Measurements from ENCODE around the gene TUBA3E.
"Not testable (repeated sequence)": the region's sequence is repeated elsewhere in the genome, so short reads cannot be mapped to it uniquely, and the experiment has no call there.

Gene TUBA3E

DNA sequence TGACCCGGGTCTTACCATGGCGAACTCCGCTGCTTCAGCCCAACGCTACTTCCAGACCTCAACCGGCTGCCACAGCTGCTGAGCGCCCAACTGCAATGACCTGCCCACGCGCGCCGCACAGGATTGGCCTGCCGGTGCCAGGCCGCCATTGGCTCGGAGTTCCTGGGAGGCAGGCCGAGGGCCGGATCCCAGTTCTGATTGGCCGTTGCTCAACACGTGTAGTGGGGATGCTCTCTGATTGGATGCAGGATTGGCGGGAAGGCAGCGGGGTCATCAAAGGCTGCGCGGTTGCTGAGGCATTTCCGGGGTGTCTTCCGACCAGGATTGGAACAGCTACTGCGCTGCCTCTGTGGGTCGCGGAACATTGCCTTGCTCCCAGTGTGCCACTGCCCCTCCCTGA, at the start of gene TUBA3E:
Gene TUBA3E (minus strand): TSS at position 97 of the 400 bp plus-strand sequence. CDS start 79 bp downstream, at position 18.
- no peak for DNase-seq (ENCODE audit: low read depth, low spot score)

DNA sequence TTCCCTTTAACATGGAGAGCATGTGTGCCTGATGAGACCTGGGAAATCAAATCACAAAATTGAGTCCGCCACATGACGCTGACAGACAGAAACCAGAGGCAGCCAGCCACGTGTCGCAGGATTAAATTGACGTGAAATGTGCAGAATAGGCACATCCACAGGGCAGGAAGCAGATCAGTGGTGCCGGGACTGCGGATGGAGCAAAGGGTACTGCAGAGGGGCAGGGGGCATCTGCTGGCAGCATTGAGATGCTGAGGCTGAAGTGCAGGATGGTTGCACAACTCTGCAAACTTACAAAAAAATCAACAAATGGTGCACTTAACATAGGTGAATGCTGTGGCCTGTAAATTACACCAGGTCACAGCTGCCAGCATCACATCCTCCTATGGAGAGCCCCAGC, 48.2 kb upstream of the TUBA3E start:
- DNase-seq (ENCODE audit: low read depth, low spot score): no peak

DNA sequence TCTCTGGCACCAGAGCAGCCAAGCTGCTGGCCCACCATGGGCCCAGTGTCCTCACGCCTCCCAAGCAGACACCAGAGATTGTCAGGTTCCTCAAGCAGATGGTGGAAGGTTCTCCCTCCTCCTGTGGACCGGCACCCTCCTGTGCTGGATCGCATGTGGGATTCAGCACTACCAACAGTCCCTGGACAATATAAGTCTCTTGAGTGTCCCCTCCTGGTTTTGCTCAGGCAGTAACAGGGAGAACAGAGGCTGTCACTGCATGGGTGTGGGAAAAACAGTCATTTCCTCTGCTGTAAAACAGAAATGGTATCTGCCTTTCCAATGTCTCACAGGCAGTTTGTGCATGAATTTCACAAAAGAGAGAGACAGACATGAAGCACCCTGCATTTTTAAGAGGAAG, 47.7 kb upstream of the TUBA3E start:
- no peak for DNase-seq (ENCODE audit: low read depth, low spot score)

DNA sequence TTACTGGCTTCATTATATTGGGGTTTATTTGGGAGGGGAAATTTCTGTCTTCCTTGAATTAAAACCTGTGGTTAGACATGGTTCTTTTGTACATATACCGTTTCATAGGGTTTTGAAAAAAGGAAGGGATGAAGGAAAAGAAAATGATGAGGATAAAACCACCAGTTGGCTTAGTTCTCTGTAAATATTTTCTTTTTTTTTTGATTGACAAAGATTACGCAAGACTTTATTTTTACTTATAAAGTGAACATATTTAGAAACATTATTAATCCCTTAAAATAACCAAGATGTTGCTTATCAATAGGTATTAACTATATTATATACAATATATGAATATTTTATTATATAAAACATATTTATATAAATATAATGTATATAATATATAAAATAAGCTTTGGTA, 45.1 kb upstream of the TUBA3E start:
- no peak for DNase-seq (ENCODE audit: low read depth, low spot score)

DNA sequence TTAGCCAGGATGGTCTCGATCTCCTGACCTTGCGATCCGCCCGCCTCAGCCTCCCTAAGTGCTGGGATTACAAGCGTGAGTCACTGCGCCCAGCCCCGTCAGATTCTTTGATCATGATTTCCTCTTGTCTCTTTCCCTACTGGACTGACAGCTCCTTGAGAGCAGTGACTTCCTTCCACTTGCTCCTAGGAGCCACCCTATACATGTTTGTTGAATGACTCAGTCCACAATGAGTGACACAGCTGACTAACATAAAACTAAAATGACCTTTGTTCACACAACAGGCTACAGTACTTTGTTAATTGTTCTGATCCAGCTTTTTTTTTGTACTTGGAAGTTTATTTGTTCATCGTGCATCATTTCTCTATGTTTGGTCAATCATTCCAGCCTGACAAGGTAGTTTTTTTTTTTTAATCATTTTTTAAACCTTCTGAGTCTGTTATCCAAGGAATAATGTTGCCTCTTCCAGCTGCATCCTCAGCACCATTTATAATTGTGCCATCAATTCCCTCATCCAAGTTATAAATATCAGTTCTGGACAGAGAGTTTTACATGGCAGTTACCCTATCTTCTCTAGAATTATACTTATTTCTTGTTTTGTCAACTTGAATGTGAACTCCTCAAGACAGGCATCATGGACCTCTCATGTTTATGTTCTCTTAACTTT, 42.9 kb upstream of the TUBA3E start:
- DNase-seq (ENCODE audit: low read depth, low spot score): no peak

DNA sequence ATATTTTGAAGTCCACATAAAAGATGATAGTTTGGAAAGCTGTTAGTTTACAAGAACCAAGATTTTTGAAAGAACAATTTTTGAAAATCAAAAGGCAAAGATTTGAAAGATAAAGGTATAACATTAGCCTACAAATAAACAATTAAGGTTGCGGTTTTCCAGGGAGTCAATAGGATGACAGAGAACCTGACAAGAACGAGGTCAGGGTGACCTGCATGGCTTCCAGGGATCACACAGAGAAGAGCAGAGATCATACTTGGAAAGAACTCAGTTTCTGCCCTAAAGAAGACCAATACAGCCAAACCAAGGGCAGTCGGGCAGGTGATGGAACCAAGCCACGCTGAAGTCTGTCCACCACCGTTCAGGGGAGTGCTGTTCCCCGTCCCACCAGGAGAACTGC, 41.3 kb upstream of the TUBA3E start:
- DNase-seq (ENCODE audit: low read depth, low spot score): not testable (repeated sequence)

DNA sequence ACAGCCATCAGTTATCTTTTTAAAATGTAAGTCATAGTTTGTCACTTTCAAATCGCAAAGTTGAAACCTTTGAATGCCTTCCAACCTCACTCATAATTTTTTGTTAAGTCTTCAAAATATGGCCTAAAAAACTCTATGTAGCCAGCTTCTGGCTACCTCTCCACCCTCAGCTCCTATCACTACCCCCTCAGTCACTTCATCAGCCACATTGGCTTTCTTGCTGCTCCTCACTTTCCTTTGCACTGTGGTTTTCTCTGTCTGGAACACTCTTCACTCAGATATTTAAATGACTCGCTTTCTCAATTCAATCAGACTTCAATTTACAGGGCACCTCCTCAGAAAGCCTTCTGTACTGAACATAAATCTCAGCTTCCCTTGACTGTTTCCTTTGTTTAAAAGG, 34.8 kb upstream of the TUBA3E start:
- not testable (repeated sequence) for DNase-seq (ENCODE audit: low read depth, low spot score)

DNA sequence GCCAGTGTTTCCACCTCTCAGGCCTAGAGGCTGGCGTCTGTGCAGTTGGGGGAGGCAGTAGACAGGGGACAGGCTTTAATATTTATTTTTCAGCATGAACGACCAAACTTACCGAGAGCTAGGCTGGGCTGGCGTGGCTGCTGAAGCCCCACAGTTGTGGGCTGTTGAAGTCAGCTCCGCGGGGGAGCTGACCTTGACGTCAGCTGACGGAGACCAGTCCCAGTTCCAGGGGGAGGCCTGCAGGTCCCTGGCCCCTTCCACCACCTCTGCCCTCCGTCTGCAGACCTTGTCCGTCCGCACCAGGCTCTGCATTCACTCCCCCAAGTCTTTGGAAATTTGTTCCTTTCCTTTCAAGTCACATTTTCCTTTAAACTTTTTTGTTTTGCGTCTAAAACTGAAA, 33.4 kb upstream of the TUBA3E start:
- DNase-seq (ENCODE audit: low read depth, low spot score): no peak

DNA sequence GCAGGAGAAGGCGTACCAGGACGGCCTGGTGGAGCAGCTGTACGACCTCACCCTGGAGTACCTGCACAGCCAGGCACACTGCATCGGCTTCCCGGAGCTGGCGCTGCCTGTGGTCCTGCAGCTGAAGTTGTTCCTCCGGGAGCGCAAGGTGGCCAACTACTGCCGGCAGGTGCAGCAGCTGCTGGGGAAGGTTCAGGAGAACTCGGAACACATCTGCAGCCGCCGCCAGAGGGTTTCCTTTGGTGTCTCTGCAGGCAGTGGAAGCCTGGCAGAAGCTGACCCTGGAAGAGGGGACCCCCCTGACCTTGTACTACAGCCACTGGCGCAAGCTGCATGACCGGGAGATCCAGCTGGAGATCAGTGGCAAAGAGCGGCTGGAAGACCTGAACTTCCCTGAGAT, 32.7 kb upstream of the TUBA3E start:
- not testable (repeated sequence) for DNase-seq (ENCODE audit: low read depth, low spot score)

DNA sequence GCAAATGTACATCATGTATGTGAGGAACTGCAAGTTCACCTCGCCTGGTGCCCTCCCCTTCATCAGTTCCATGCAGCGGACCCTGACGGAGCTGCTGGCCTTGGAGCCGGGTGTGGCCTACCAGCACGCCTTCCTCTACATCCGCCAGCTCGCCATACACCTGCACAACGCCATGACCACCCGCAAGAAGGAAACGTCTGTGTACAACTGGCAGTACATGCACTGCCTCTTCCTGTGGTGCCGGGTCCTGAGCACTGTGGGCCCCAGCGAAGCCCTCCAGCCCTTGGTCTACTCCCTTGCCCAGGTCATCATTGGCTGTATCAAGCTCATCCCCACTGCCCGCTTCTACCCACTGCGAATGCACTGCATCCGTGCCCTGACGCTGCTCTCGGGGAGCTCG, 32.1 kb upstream of the TUBA3E start:
- not testable (repeated sequence) for DNase-seq (ENCODE audit: low read depth, low spot score)

DNA sequence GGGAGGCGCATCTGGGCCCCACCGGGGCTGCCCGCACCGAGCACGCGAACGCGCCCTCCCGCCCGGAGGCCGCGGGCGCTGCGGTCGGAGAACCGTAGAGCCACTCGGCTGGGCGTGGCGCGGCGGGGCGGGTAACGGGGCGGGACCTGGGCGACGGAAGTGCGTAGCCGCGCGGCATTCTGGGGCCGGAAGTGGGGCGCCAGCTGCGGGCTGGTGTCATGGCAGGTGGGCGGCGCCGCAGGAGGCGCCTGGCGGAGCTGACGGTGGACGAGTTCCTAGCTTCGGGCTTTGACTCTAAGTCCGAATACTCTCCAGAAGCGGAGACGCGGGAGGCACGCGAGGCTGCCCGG, 30.9 kb upstream of the TUBA3E start:
- DNase-seq (ENCODE audit: low read depth, low spot score): not testable (repeated sequence)

DNA sequence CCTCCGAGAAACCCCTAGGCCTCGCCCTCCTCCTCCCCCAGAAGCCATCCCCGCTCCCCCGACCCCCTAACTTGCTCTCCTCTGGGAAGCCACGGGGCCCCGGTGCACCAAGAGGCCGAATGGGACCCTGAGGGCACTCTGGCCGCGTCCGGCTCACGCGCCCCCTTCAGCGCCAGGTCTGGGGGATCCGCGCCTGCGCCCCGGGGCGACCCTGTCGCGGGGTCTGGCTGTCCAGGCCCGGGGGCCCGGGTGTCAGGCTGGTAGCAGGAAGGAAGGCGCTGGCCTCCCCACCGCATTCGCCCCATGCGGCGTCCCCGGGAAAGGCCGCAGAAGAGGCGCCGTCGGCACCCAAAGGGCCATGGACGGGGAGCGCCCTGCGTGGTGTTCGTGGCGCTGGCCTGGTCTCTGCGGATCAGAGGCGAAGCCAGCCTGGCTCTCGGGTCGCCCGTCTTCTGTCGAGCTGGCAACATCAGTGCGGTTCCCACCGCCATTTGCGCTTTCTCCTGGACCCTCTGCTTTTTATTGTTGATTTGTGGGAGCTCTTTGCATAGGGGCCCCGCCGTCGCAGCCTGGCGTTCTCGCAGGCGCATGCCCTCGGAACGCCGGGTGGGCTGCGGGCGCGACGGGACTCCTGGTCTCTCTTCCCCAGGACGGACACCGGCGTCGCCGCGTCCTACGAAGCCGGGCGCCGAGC, 30.4 kb upstream of the TUBA3E start:
- not testable (repeated sequence) for DNase-seq (ENCODE audit: low read depth, low spot score)

DNA sequence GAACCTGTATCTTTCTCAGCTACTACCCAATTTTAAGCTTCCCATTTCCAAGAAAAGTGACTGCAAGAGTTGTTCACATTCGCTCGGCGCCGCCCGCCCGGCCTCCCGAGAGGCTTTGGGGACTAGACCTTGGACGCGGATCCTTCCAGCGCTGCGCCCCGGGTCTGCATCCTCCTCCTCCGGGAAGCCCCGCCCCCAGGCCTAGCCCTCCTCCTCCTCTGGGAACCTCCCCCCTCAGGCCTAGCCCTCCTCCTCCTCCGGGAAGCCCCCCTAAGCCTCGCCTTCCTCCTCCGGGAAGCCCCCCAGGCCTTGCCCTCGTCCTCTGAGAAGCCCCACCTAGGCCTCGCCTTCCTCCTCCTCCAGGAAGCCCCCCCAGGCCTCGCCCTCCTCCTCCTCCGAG, 29.8 kb upstream of the TUBA3E start:
- not testable (repeated sequence) for DNase-seq (ENCODE audit: low read depth, low spot score)

DNA sequence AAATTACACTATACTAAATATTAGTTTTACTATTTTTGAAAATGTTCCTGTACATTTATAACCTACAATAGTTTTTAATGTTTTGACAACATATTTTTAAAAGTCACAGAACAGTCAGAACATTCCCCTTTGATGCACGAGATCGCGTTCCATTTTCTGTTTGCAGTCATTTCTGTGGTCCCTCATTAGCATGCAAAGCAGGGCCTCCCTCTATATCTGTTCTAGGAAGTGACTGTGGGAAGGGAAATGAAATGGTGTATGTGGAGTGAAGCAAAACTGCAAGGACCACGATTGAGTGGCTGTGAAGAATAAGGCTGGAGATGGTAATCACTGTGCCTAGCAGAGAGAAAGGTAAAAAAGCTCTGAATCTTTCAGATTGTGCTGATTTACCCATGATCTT, 24.3 kb upstream of the TUBA3E start:
- not testable (repeated sequence) for DNase-seq (ENCODE audit: low read depth, low spot score)

DNA sequence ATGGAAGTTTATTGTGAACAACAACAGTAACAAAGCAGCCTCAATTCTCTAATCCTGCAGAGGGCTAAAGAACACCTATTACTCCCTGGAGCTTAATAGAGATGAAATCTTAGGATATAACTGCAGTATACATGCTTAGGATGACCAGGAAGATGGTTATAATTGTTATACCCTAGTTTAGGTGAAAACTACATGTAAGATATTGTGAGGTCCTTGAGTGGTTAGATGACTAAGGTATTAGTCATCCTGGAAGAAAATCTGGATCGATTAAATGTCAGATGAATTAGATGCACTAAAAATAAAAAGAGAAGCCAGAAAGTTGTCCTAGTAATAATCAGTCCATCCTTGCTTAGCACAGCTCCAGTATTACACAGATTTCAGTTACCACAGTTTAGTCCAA, 22.3 kb upstream of the TUBA3E start:
- not testable (repeated sequence) for DNase-seq (ENCODE audit: low read depth, low spot score)

DNA sequence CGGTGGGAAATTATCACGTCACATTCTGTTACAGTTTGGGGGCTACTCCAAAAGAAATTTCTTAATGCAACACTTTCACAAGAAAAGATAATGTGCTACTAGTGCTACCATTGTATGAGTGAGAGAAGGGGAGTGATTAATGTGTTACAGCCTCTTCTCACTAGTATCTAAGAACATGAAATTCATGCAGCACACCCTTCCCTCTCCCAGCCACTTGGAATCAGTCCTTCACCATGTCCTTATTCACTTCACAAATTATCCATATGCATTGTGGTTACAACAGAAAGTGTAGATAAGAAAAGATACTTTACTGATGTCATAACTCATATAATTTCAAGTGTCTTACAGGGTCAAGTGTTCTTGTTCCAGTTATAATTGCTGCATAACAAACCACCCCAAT, 20.9 kb upstream of the TUBA3E start:
- DNase-seq (ENCODE audit: low read depth, low spot score): not testable (repeated sequence)

DNA sequence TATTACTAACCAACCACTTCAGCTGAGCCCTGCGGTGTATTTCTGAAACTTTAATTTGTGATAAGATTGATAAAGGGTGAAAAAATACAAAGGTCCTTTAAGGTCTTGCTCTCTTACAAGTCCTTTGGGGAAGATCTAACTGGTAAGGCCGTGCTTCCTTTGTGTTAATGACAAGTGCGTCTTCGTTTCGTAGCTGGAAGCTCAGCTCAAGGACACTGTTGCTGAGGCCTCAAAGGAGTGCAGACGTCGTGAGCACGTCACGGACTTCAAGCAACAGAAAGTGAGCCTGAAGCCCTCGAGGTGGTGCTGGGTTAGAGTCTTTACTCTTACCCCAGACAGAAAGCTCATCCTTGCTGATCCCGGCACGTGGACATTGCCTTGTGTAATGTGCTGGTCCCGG, 8.8 kb upstream of the TUBA3E start:
- not testable (repeated sequence) for DNase-seq (ENCODE audit: low read depth, low spot score)

DNA sequence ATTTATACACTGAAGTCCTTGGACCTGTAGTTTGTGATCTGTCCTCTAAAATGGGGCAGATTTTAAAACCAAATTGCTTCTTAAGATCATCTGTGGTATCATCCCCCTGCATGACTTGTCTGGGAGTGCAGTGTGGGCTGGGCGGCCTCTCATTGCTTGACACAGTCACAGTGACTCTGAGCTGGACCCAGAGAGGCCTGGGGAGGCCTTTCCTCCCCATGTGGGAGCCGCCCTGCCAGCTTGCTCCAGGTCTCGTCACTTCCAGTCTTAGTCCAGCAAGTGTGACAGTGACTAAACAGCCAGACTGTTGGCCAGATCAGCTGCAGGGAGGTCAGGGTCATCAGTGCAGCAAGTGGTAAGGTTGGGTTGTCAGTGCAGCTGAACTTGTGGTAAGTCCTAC, 4.9 kb upstream of the TUBA3E start:
- DNase-seq (ENCODE audit: low read depth, low spot score): not testable (repeated sequence)

DNA sequence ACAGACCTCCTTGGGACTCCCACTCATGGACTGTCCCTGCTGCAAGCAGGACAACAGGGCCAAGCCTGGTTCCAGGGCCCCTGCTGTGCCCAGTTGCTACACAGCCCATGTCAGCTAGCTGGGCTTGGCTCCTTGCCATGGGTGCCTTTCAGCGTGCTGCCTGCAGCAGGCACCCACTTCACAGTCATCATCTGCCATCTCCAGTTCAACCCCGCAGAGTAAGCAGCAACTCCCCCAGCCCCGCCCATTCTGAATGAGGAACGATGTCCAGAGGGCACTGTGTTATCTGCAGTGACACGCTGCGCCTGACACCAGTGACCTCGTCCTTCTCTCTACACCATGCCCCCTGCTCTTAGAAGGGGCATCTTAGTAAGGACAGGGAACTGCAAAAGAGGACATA, 4.3 kb upstream of the TUBA3E start:
- DNase-seq (ENCODE audit: low read depth, low spot score): not testable (repeated sequence)

DNA sequence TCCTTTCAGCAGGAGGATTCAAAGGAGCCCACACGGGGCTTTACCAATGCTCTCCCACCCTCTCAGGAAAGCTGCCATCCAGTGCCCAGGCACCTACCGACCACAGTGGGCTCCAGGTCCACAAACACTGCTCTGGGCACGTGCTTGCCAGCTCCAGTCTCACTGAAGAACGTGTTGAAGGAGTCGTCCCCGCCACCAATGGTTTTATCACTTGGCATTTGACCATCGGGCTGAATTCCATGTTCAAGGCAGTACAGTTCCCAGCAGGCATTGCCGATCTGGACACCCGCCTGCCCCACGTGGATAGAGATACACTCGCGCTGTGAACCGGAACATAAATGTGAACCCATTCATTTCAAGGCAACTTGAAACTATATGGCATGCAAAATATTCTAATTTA, 2.2 kb downstream of the TUBA3E start:
- DNase-seq (ENCODE audit: low read depth, low spot score): not testable (repeated sequence)

DNA sequence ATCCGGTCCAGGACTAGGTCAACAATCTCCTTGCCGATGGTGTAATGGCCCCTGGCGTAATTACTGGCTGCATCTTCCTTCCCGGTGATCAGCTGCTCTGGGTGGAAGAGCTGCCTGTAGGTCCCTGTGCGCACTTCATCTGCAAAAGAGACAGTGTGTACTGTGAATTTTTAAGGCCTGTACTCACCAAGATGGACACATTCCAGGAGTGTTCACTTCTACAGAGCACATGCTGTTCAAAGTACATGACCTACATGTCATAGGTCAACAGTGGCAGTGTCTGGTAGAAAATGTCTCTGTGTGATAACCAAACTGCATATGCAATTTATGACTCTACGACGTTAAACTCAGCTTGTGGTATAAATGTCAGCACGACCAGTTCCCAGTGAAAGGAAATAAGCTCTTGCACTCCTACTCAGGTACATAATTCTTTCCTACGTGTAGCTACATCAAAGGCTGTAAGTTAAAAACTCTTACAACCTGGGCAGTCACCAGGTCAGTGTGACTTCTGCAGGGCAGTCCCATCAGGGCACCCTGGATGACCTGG, 3.1 kb downstream of the TUBA3E start:
- not testable (repeated sequence) for DNase-seq (ENCODE audit: low read depth, low spot score)

DNA sequence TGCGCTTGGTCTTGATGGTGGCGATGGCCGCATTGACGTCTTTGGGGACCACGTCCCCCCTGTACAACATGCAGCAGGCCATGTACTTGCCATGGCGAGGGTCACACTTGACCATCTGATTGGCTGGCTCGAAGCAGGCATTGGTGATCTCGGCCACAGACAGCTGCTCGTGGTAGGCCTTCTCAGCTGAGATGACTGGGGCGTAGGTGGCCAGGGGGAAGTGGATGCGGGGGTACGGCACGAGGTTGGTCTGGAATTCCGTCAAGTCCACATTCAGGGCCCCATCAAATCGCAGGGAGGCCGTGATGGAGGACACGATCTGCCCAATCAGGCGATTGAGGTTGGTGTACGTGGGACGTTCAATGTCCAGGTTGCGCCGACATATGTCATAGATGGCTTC, 4.4 kb downstream of the TUBA3E start:
- not testable (repeated sequence) for DNase-seq (ENCODE audit: low read depth, low spot score)

DNA sequence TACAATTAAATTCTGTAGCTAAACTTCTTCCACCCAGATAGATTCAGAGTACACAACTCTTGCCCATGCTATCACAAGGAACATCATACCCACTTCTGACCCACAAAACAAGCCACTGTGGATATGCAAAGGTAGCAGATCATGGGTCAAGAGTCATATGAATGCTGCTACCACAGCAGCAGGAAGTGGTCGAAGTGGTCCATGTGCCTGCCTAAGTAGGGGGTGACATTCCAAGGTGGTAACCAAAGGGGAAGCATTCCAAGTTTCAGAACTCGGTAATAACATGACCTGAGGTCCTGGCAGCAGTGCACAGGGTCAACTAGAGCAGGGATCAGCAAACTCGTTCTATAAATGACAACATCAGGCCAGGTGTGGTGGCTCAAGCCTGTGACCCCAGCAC, 5.8 kb downstream of the TUBA3E start:
- DNase-seq (ENCODE audit: low read depth, low spot score): not testable (repeated sequence)

Data from activated CD4-positive, CD25-positive, alpha-beta regulatory T cell treated with anti-CD3 and anti-CD28 coated beads, Interleukin-2, amount 50 U/mL, for 16 hours (primary cell).